ENCODE measurements around the gene MAP3K5. TPM values are rescaled to one million over a fixed set of nuclear protein-coding genes. Genes with fewer than 3 reads are reported as not detected.

Gene MAP3K5
- total RNA-seq, 1 donor from 2014 or later, result 0.02 TPM

DNA sequence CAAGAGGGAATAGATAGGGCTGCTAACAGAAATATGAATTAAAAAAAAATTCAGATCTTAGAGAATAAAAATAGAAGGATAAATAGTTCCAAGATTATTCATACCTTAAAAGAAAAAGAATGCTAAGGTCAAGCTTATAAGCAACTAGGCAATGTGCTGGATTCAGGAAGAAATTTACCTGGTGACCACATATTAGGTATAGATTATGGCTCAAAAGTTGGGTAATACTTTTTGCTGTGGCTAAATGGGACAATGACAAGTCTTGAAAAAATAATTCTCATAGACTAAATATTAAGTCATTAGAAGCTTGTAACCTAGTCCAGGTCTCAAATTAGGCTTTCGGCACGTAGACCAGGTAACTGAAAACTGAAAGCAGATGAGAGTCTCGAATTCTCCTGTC, 17.2 kb downstream of the MAP3K5 start:
- Histone ChIP-seq H3K79me2 (ENCODE audit: low read depth) (no peaks in the 10 kb centered on the region), H2AFZ (replicated peaks) (no peak overlapping the region), H4K20me1 (ENCODE audit: low read depth) (no peaks in the 10 kb centered on the region), H3K36me3 (no peaks in the 10 kb centered on the region), H3K9me3 (ENCODE audit: low read depth) (no peaks in the 10 kb centered on the region), H3K4me1 (no peaks in the 10 kb centered on the region), H3K4me2 (no peak overlapping the region), H3K27me3 (no peaks in the 10 kb centered on the region), H3F3A (ENCODE audit: low read depth) (no peaks in the 10 kb centered on the region), H3K4me3 (no peak overlapping the region), H3K9ac (no peak overlapping the region), H3K27ac (no peak overlapping the region)
- no peak for DNase-seq (ENCODE audit: low spot score)
- Mint-ChIP-seq H3K9me3 (no peaks in the 10 kb centered on the region), H3K36me3 (no peaks in the 10 kb centered on the region), H3K4me1 (peaks cover 9% of the 10 kb centered on the region), H3K4me3 (no peak overlapping the region), H3K27ac (no peak overlapping the region), H3K27me3 (ENCODE audit: insufficient read depth, low read depth) (no peaks in the 10 kb centered on the region)
- no peak for TF ChIP-seq EZH2phosphoT487 (IDR thresholded peaks at IDR 0.05)
- TF ChIP-seq, protein P1, sequence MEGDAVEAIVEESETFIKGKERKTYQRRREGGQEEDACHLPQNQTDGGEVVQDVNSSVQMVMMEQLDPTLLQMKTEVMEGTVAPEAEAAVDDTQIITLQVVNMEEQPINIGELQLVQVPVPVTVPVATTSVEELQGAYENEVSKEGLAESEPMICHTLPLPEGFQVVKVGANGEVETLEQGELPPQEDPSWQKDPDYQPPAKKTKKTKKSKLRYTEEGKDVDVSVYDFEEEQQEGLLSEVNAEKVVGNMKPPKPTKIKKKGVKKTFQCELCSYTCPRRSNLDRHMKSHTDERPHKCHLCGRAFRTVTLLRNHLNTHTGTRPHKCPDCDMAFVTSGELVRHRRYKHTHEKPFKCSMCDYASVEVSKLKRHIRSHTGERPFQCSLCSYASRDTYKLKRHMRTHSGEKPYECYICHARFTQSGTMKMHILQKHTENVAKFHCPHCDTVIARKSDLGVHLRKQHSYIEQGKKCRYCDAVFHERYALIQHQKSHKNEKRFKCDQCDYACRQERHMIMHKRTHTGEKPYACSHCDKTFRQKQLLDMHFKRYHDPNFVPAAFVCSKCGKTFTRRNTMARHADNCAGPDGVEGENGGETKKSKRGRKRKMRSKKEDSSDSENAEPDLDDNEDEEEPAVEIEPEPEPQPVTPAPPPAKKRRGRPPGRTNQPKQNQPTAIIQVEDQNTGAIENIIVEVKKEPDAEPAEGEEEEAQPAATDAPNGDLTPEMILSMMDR (IDR thresholded peaks at IDR 0.05), result no peak
- no peak for TF ChIP-seq EZH2 (IDR thresholded peaks at IDR 0.05)

GRCh38 chr6:136774228-136775041, 17.8 kb downstream of the MAP3K5 start:
- TF ChIP-seq EZH2phosphoT487 (IDR thresholded peaks at IDR 0.05) (no peak), EZH2 (IDR thresholded peaks at IDR 0.05) (no peak)
- TF ChIP-seq, protein P1 (IDR thresholded peaks at IDR 0.05), result no peak

GRCh38 chr6:136773473-136773796, 18.8 kb downstream of the MAP3K5 start:
- H3F3A ChIP-seq (ENCODE audit: low read depth), result no peaks in the 10 kb centered on the region
- no peaks in the 10 kb centered on the region for H3K27me3 Mint-ChIP-seq (ENCODE audit: insufficient read depth, low read depth)
- H3K36me3 ChIP-seq, result no peaks in the 10 kb centered on the region
- H3K9ac ChIP-seq, result no peak overlapping the region
- no peaks in the 10 kb centered on the region for H4K20me1 ChIP-seq (ENCODE audit: low read depth)
- no peaks in the 10 kb centered on the region for H3K9me3 Mint-ChIP-seq
- no peaks in the 10 kb centered on the region for H3K36me3 Mint-ChIP-seq
- no peak for DNase-seq (ENCODE audit: low spot score)
- no peak overlapping the region for H3K4me3 Mint-ChIP-seq
- H3K27me3 ChIP-seq, result no peaks in the 10 kb centered on the region
- H3K4me1 ChIP-seq, result no peaks in the 10 kb centered on the region
- no peak overlapping the region for H3K27ac ChIP-seq
- peaks cover 7% of the 10 kb centered on the region for H3K4me1 Mint-ChIP-seq
- no peaks in the 10 kb centered on the region for H3K9me3 ChIP-seq (ENCODE audit: low read depth)
- no peaks in the 10 kb centered on the region for H3K79me2 ChIP-seq (ENCODE audit: low read depth)
- no peak overlapping the region for H2AFZ ChIP-seq (replicated peaks)
- H3K27ac Mint-ChIP-seq, result no peak overlapping the region
- H3K4me2 ChIP-seq, result no peak overlapping the region
- no peak overlapping the region for H3K4me3 ChIP-seq
- TF ChIP-seq, protein P1 (IDR thresholded peaks at IDR 0.05), result no peak
- TF ChIP-seq EZH2 (IDR thresholded peaks at IDR 0.05) (no peak), EZH2phosphoT487 (IDR thresholded peaks at IDR 0.05) (no peak)

More at GRCh38 chr6:136774228-136775041, 17.8 kb downstream of the MAP3K5 start:
- no peaks in the 10 kb centered on the region for H3K4me1 ChIP-seq
- H3K27me3 ChIP-seq, result no peaks in the 10 kb centered on the region
- no peak overlapping the region for H3K4me2 ChIP-seq
- H3K27ac Mint-ChIP-seq, result peak overlapping the region; percentile 0
- H3K36me3 Mint-ChIP-seq, result no peaks in the 10 kb centered on the region
- no peak overlapping the region for H3K4me3 ChIP-seq
- no peak for DNase-seq (ENCODE audit: low spot score)
- H3K4me1 Mint-ChIP-seq, result peaks cover 7% of the 10 kb centered on the region
- no peak overlapping the region for H3K27ac ChIP-seq
- H2AFZ ChIP-seq (replicated peaks), result no peak overlapping the region
- no peaks in the 10 kb centered on the region for H3F3A ChIP-seq (ENCODE audit: low read depth)
- no peaks in the 10 kb centered on the region for H3K9me3 ChIP-seq (ENCODE audit: low read depth)
- no peaks in the 10 kb centered on the region for H4K20me1 ChIP-seq (ENCODE audit: low read depth)
- no peaks in the 10 kb centered on the region for H3K79me2 ChIP-seq (ENCODE audit: low read depth)
- H3K36me3 ChIP-seq, result no peaks in the 10 kb centered on the region
- H3K9ac ChIP-seq, result no peak overlapping the region
- H3K4me3 Mint-ChIP-seq, result no peak overlapping the region
- no peaks in the 10 kb centered on the region for H3K27me3 Mint-ChIP-seq (ENCODE audit: insufficient read depth, low read depth)
- no peaks in the 10 kb centered on the region for H3K9me3 Mint-ChIP-seq
